GF-D8 (cell line): ENCODE measurements around the gene WNK1.
"Not testable (repeated sequence)": the region's sequence is repeated elsewhere in the genome, so short reads cannot be mapped to it uniquely, and the experiment has no call there.

Experiments used
- DNase-seq: peaks from one replicate; lab custom pipeline; 2025; lab: John Stamatoyannopoulos, UW

The WNK1 gene

DNA sequence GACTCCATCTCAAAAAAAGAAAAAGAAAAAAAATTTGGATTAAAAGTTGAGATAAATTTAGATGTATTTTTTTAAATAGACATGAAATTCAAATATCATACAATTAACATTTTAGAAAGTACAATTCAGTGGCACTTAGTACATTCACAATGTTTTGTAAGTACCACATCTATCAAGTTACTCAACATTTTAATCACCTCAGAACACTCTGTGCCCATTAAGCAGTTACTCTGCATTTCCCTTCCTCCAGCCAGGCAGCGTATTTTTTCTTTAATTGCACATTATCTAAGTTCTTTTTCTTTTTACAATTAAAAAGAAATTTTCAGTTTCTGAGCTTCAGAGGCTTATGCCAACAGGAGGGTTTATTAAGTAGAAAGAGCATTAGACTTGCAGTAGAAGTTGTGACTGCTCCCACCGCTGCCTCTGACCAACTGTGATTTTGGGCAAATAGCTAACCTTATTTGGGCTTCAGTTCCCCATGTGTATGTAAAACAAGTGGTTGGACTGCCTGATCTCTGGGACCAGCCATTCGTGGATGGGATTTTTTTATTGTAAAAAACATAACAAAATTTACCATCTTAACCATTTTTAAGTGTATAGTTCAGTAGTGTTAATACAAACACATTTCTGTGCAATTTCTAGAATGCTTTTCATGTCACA is 65.7 kb downstream of the WNK1 start:
- no peak for DNase-seq

DNA sequence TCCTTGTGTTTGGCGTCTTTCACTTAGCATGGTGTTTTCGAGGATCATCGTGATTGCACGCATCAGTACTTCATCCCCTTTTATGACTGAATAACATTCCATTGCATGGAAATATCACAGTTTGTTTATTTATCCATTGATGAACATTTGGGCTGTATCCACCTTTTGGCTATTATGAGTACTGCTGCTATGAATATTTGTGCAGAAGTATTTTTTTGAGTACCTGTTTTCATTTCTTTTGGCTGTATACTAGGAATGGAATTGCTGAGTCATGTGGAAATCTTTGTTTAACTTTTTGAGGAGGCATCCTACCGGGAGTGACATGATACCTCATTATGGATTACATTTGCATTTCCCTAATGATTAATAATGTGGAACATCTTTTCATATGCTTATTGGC is 66.4 kb downstream of the WNK1 start:
- DNase-seq: no peak

DNA sequence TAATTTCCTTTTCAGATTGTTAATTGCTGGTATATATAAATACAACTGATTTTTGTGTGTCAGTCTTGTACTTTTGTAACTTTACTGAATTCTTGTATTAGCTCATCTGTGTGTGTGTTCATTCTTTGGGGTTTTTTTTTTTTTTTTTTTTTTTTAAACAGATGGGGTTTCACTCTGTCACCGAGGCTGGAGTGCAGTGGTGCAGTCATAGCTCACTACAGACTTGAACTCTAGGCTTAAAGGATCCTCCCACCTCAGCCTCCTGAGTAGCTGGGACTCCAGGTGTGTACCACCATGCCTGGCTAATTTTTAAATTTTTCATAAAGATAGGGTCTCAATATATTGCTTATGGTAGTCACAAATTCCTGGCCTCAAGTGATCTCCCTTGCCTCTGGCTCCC is 68.0 kb downstream of the WNK1 start:
- no peak for DNase-seq

DNA sequence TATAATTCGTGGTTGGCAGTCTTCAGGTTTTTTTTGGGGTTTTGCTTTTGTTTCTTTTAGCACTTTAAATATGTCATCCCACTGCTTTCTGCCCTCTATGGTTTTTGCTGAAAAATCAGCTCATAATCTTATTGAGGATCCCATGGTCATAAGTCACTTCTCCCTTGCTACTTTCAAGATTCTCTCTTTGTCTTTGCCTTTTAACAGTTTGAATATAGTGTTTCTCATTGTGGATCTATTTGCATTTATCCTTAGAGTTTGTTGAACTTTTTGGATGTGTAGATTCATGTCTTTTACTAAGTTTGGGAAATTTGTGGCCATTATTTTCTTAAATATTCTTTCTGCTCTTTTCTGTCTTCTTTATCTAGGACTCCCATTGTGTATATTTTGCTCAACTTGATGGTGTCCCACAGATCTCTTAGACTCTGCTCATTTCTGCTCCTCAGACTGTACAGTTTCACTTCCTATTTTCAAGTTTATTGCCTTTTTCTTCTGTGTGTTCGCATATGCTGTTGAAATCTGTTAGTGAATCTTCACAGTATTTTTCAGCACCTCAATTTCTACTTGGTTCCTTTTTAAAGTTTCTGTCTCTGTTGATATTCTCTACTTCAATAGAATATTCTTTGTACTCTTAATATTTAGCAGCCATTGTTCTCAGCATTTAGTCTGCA is 70.8 kb downstream of the WNK1 start:
- peak; percentile 48 for DNase-seq

DNA sequence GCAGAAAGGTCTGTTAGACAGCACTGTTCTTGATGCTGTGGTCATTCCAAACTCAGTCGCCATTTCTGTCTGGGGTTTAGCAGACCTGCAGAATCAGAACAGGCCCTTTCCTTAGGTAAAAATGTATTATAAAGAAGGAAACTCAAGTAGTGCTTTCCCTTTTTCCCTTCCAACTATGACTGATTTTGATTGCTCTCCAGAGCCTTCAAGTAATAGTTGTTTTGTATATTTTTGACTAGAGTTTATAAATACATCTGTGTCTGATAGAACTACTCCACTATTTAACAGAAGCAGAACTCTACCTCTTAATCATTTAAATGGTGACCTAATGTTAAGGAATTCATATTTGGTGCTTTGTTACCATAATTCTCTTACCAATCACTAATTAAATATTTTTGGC is 74.0 kb downstream of the WNK1 start:
- DNase-seq: no peak

DNA sequence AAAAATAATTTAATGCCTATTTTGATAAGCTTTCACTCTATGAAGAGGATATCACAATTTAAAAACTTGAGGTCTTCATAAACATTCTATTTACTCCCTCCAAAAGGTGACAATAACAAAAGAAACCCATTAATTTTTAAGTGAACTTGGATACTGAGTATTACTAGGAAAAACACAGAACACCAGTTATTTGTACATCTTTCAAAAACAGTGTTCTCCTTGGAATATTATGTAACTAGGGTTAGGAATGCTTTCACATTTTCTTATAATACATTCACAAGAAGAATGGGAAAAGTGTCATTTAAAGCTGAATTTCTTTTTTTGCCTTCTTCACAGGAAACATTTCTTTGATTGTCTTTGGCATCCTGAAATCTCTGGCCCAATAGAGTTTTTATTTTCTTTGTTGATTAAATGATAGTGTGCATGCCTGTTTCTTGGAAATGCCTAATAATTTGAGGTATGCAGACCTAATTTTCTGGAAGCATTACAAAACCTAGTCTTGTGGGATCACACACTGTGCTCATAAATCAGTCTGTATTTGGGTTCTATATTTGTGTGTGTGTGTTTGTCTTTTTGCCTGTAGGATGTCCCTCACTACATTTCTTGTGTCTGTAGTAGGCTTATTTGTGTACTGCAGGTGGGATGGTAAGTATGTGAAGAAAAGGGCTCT is 76.5 kb downstream of the WNK1 start:
- DNase-seq: no peak

DNA sequence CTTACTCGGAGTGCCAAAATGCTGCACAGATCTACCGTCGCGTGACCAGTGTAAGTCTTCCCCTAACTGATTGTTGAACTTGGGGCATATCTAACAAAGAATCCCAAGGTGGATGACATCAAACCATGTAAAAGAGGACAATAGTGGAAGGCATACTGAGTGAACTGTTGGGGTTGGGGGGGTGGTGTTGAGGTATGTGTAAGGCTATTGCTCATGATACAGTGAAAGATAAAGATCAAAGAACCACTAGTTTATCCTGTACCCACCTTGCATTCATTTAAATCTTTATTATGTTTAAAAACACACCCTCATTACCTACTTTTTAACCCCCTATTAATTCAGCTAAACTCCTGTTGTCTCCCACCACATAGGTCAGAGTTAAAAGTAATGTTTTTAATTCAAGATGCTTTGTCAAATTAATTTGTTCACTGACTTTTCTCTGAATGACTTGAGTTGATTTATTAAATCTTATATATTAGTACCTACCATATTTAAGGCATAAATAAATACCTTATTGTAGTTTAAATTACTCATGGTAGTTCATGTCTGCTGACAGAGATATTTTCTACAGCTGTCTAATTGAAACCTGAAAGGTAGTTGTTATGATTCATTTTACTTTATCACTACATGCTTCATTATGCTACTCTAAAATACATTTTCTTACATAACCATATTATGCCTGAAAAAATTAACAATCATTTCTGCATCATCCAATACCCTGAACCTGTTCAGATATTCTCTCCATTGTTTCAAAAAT is 77.9 kb downstream of the WNK1 start:
- DNase-seq: no peak

DNA sequence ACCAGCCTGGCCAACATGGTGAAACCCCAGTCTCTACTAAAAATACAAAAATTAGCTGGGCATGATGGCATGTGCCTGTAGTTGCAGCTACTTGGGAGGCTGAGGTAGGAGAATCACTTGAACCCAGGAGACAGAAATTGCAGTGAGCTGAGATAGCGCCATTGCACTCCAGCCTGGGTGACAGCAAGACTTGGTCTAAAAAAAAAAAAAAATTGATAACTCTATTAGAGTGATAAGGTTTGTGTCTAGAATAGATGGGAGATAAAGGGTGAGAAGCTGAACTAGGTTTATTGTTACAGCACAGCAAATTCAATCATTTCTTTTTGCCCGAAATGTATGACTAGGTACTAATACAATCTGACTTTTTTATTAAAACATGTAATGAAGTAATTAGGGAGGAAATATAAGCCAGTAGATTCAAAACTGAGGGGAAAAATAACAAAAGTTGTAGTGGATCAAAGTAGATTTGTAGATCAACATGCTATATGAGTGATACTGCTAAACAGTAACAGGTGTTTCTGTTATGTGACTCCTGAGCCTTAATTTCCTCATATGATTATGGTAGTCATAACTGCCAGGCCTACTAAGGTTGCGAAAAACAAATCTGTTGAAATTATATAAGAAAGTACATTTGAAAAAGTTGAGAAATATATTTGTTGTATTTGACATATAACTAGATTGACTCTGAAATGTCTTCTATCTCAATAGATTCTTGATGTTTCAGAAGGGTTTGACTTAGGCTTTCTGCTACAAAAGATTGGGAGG is 83.6 kb downstream of the WNK1 start:
- peak; percentile 54 for DNase-seq

DNA sequence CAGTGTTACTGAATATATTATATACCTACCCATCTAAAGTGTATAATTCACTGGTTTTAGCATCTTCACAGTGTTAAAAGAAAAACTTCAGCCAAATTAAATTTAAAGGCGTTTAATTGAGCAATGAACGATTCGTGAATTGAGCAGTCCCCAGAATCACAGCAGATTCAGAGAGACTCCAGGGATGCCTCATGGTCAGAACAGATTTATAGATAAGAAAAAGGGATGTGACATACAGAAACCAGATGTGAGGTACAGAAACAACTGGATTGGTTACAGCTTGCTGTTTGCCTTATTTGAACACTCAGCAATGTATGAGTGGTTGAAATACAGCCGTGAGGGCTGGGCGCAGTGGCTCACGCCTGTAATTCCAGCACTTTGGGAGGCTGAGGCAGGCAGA is 84.6 kb downstream of the WNK1 start:
- DNase-seq: no peak

DNA sequence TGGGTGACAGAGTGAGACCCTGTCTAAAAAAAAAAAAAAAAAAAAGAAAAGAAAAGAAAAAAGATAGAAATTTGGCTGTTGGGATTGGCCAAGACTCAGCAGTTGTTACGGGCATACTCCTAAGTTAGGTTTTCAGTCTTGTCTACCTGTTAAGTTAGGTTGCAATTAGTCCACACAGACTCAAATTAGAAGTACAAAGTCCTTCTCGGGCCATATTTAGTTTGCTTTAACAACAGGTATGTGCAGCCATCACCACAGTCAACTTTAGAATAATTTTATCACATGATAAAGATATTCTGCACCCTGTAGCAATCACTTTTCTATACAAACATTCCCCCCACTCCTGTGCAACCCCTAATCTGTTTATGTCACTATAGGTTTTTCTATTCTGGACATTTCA is 85.2 kb downstream of the WNK1 start:
- no peak for DNase-seq

DNA sequence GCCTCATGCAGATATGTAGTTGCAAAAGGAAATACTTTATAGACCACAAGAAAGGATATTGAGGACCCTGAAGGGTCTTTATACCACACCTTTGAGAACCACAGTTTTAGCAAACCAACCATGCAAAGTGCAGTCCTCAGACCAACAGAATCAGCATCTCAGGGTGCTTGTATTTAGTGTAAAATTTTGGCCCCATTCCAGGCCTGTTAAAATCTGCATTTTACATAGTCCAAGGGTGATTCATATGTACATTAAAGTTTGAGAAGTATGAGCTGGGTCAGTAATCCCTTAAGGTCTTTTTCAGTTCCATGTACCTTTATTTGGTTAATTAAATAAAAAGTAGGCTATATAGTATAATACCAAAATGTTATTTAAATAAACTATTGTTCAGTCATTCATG is 91.2 kb downstream of the WNK1 start:
- no peak for DNase-seq

DNA sequence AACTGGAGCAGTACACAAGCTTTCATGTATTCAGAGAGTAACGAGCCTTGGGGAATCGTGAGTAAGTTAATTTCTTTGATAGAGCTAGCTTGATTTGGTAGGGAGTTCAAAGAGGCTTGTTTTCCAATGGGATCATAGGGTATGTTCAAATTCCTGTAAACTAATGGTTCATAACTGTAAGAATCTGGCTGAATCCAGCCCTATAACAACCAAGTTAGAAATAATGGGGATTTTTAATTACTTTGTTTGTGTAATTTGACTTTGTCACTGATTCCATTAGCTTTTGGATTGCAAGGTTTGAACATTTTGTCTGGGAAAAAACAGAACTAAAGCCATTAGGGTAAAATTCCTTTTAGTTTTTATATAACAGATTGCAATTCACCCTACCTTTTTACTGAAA is 94.0 kb downstream of the WNK1 start:
- DNase-seq: no peak

DNA sequence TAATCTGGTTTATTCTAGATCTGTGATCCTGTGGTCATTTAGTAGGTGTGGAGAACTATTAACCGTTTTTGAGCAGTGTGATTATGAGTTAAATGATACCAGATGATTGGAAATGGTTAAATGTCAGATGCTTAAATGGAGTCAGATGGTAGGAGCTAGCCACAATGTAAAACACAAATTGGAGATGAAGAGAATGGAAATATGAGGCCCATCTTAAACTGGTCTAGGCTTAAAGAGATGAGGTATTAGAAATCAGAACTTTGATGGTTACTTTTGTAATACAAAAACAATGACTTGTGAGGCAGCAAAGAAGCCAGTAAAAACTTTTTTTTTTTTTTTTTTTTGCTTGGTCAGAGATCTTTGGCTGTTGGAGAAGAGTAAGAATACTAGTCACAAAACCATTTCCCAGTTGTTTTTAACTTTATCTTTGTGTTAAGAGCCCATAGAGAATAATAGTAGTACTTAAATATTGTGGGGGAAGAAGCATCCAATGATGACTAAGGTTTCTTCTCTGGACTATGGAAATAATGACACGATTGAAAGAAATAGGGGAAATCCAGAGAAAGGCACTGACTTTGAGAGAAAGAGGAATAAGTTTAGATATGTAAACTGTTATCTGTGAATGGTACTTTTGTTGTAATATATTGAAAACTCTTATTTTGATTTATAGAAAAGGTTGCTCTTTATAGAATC is 95.9 kb downstream of the WNK1 start:
- no peak for DNase-seq

DNA sequence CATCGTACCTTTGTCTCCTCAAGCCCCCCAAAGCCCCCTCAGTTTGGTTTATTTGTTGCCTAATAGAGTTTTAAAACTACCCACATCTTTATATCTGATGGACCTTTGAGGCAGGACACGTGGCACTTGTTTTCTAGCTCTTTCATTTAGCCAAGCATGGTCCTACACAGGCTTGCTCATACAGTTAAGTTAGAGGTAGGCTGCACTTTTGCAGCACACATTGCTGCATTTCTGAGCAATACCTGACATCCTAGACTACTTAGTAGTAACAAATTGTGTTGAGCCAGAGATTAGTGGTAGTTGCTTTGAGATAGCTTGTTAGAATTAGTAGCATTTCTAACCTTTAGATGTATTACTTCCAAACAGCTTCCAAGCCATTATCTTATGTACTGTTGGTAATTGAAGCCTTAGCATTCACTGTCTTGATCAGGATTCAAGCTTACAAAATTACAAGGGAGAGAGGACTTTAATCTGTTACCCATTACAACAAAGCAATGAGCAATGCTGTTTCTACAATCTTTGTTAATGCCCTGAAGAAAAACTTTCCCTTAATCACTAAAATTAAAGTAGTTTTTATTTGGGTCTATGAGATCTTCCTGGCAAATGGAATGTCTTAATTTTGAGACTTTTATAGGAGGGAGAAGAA is 96.6 kb downstream of the WNK1 start:
- DNase-seq: no peak

DNA sequence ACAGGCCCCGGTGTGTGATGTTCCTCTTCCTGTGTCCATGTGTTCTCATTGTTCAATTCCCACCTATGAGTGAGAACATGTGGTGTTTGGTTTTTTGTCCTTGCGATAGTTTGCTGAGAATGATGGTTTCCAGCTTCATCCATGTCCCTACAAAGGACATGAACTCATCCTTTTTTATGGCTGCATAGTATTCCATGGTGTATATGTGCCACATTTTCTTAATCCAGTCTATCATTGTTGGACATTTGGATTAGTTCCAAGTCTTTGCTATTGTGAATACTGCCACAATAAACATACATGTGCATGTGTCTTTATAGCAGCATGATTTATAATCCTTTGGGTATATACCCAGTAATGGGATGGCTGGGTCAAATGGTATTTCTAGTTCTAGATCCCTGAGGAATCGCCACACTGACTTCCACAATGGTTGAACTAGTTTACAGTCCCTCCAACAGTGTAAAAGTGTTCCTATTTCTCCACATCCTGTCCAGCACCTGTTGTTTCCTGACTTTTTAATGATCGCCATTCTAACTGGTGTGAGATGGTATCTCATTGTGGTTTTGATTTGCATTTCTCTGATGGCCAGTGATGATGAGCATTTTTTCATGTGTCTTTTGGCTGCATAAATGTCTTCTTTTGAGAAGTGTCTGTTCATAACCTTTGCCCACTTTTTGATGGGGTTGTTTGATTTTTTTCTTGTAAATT is 97.5 kb downstream of the WNK1 start:
- not testable (repeated sequence) for DNase-seq

DNA sequence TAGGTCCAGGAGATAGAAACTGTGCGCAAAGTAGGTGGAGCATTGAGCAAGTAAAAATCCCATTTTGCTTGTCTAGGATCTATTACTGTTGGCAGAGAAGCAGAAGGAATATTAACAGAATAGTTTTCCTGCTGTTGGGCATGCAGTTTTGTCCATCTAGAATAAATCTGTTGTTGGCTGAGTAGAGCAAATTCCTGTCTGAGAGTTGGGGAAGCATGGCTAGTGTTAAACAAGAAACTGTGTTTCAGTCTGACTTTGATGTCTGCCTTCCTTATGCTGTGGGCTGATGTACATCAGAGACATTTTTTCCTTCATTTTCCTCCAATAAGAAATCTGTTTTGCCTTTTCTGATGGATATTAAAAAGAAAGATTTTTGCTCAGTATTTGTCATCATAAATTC is 99.0 kb downstream of the WNK1 start:
- DNase-seq: no peak

DNA sequence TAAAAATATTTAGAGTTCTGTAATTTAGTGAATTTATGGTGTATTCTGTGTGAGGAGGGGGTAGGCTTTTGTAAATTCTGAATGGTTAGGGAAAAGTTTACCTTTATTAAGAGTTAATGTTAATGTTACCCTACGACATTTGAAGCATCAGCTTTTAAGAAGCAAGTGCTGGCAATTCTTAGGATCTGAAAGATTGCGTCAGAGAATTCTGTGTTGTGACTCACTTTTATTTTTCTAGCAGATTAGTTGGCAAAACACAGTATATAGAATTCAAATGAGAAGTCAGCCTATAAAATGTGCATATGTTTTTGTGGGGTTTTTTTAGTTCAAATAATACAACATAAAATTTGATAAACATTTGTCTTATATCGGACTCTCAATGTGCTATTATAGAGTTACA is 99.5 kb downstream of the WNK1 start:
- DNase-seq: no peak

DNA sequence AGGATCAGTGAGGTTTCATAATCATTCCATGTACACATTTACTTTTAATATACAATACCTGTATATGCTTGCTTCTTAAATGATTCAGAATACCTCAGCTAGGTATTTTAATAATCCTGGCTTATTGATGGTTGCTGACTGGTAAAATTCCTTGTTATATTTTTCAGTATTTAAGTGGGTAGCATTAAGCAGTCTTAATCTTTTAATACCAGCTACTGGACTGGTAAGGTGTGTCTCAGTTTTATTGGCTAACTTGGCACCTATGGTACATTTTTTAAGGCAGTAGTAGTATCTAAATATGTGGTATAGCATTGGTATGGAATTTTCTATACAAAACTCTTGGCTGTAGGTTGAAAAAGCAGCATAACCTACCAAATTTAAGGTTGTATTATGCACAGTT is 100.5 kb downstream of the WNK1 start:
- DNase-seq: no peak

DNA sequence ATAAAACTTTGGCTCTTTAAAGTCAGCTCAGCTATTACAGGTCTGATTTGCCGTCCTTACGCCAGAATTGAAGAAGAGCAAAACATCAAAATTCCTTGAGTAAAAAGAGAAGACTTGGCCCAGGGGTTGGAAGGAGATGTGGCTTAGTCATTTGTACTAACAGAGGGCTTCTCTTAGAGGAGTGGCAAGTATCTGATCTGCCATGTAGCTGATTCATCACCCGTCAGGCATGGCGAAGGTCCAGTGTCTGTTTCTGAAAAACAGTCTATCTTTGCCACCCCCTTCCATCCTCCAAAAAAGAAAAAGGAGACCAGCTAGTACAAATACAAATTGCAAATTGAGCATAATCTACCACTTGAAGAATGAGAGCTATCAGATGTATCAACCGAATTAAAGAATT is 105.2 kb downstream of the WNK1 start:
- DNase-seq: no peak

DNA sequence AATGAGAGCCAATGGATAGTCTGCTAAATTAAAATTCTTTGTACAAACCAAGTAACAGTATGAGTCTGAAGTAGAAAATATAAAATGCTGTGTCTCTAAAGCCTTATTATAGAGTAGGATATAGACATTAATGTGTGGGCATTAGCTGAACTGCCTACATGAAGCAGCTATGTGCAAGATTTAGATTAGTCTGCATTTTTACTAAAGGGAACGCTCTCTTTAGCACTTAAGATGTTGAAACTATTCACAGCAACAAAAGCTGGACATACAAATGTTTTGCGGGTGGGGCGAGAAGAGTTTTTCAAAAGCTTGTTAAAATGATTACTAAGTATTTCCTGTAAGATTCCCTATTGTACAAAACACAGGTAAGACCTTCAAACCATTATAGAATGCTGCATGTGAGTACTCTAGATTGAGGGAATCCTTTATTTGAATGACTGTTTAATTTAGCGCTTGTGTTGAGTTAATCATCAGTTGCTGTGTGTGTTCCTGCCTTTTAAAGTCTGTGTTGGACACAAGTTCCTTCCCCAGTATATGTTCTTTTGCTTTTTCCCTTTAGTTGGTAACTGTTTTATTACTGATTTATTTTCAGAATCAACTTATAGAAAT is 110.0 kb downstream of the WNK1 start:
- no peak for DNase-seq
